ENCODE measurements around the gene PLEKHF1. TPM values are rescaled to one million over a fixed set of nuclear protein-coding genes. Genes with fewer than 3 reads are reported as not detected.

Gene PLEKHF1
- total and polyA plus RNA-seq, 11 donors: 7.8 to 46.1 (median 18.0) TPM

DNA sequence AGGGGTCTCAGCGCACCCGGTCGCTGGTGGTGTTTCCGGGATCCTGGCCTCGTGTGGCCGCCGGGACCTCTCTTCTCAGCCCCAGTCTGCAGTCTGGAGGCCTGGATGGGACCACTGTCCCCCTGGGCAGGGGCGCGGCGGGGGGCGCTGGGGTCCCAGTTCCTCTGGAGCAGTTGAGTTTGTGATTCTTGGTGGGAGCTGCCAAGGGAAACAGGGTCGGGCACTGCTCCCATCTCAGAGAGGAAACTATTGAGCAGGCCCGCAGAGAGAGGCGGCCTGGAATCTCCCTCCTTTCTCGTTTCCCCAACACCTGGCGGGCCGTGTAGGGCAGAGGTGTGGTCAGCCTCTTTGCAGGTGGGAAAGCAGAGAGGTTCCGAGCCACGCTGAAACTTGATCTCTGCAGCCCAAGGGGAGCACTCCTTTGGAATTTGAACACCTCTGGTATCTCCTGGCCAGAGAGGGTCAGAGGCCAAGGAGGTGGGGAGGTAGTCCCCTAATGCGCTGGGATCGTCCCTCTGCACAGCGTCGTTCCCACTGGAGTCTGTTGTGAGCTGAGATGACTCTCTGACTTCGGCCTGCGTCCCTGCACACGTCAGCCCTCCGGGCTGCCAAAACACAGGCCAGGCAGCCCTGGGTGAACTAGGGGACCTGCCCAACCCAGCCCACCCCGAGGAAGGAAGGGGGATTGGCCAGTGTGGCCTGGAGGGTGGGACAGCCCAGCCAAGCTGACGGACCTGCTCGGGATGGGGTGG lies 741 bp downstream of the PLEKHF1 start:
- no peaks in the 10 kb centered on the region for H3K36me3 ChIP-seq
- intact Hi-C loops (cut with DNase I): loop anchor here (2.0 to 10.0 kb wide), 8 partner anchors 13 to 61 kb away; partner anchors contain the start of genes C19orf12 (in 7 of the 10) and POP4 (in 3 of the 10)
- H3K4me1 ChIP-seq: peaks cover 14 to 78% (median 55%) of the 10 kb centered on the region in 12 donors
- peak overlapping the region; percentile 80 to 98 (median 93) for H3K27ac ChIP-seq
- no peaks in the 10 kb centered on the region for H3K9me3 ChIP-seq
- ATAC-seq (peak; percentile 68 to 75 (median 71)), DNase-seq (peak; percentile 63 to 86 (median 75))
- peak overlapping the region; percentile 55 to 98 (median 92) for H3K4me3 ChIP-seq
- 2 to 6% (median 3%) methylated on average over 19 to 30 of the region's 30 CpGs for WGBS, 4 donors
- TF ChIP-seq POLR2A (IDR thresholded peaks at IDR 0.05): peak; percentile 47 to 84
- TF ChIP-seq, protein P1, sequence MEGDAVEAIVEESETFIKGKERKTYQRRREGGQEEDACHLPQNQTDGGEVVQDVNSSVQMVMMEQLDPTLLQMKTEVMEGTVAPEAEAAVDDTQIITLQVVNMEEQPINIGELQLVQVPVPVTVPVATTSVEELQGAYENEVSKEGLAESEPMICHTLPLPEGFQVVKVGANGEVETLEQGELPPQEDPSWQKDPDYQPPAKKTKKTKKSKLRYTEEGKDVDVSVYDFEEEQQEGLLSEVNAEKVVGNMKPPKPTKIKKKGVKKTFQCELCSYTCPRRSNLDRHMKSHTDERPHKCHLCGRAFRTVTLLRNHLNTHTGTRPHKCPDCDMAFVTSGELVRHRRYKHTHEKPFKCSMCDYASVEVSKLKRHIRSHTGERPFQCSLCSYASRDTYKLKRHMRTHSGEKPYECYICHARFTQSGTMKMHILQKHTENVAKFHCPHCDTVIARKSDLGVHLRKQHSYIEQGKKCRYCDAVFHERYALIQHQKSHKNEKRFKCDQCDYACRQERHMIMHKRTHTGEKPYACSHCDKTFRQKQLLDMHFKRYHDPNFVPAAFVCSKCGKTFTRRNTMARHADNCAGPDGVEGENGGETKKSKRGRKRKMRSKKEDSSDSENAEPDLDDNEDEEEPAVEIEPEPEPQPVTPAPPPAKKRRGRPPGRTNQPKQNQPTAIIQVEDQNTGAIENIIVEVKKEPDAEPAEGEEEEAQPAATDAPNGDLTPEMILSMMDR (IDR thresholded peaks at IDR 0.05): no peak
- H3K27me3 ChIP-seq: no peaks in the 10 kb centered on the region

DNA sequence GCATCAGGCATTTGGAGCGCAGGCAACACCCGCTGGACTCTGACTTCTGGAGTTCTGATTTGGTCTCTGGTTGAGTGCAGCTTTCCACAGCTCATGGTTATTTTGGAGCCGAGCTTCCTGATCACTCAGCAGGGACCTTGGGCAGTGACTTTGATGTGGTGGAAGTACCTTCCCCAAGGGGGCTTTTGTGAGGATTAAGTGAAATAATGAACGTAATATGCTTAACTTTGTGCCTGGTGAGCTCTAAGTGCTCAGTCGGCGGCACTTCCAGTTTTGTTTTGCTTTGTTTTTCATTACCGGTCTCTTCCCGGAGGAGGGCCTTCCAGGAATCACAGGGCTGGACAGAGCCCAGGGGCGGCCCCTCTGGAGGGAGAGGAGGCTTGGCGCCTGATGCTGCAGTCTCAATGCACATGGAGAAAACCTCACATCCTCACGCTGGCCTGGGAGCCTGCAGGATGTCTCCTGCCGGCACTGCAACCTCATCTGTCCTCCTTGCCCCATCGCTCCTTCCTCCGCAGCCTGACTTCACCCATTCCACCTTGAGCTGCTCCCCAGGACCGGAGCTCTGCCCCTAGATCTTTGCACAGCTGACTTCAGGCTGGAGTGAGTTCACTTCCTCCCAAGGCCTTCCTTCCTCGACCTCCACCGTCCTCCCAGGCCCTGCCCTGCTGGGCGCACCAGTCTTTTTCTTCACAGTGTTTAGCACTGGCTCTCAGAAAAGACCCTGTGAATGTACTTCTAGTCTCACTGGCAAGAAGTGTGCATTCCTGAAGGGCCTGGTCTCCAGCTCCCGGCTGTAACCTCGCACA lies 1.5 kb downstream of the PLEKHF1 start:
- TF ChIP-seq POLR2A (IDR thresholded peaks at IDR 0.05): no peak
- TF ChIP-seq, protein P1 (IDR thresholded peaks at IDR 0.05): no peak
- Histone ChIP-seq H3K4me1 (peaks cover 14 to 84% (median 55%) of the 10 kb centered on the region in 12 donors), H3K27ac (peak overlapping the region; percentile 80 to 98 (median 93)), H3K27me3 (no peaks in the 10 kb centered on the region), H3K36me3 (no peaks in the 10 kb centered on the region), H3K9me3 (no peaks in the 10 kb centered on the region), H3K4me3 (peak overlapping the region; percentile 55 to 98 (median 92))
- 7 to 20% (median 12%) methylated on average over 17 to 20 of the region's 20 CpGs for WGBS, 4 donors
- peak; percentile 75 to 83 (median 82) for DNase-seq
- peak; percentile 16 to 59 (median 23) for ATAC-seq
- intact Hi-C loops (cut with DNase I): loop anchor here in 9 of 10 donors (2.0 to 10.0 kb wide), 7 partner anchors 46 to 62 kb away; partner anchors contain the start of genes C19orf12 (in 7 of the 9) and POP4 (in 2 of the 9)

DNA sequence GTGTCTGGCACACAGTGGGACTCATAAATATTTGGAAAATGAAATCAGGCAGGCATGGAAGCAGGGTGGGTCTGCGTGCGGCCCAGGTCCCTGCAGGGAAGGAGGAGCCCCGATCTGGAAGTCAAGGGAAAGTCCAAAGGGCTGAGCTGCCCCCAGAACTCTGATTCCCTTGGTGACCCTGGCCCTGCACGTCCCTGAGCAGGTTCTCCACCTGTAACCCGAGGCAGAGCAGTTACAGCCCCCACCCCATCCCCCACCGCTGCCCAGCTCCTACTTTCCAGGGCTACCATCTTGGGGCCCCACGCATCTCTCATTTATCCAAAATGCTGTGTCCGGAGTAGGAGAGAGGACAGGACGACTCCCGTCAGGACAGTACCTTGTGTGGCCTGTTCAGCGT lies 2.1 kb downstream of the PLEKHF1 start:
- H3K27me3 ChIP-seq: no peaks in the 10 kb centered on the region
- ATAC-seq (no peak), DNase-seq (no peak)
- H3K4me1 ChIP-seq: peaks cover 14 to 86% (median 56%) of the 10 kb centered on the region in 12 donors
- H3K4me3 ChIP-seq: peak overlapping the region in 11 of 12 donors; percentile 55 to 98 (median 91)
- WGBS, 4 donors: 62 to 78% (median 70%) methylated on average over 9 to 11 of the region's 11 CpGs
- intact Hi-C loops (cut with DNase I): loop anchor here in 9 of 10 donors (2.0 to 10.0 kb wide), 7 partner anchors 45 to 63 kb away; partner anchors contain the start of genes C19orf12 (in 7 of the 9) and POP4 (in 2 of the 9)
- no peaks in the 10 kb centered on the region for H3K36me3 ChIP-seq
- TF ChIP-seq, protein P1 (IDR thresholded peaks at IDR 0.05): no peak
- TF ChIP-seq POLR2A (IDR thresholded peaks at IDR 0.05): no peak
- peak overlapping the region; percentile 80 to 98 (median 93) for H3K27ac ChIP-seq
- no peaks in the 10 kb centered on the region for H3K9me3 ChIP-seq
